HepG2 (cell line): ENCODE data around the gene ADAMTS4. TPM values are rescaled to one million over a fixed set of nuclear protein-coding genes. Genes with fewer than 3 reads are reported as not detected.

Source experiments
- ATF1 ChIP-seq: IDR thresholded peaks from 2 replicates; pipeline ENCODE4 v1.6.1; 2016; ENCODE audit warnings: mild to moderate bottlenecking, control low read depth
- CBFB ChIP-seq: sonication (generic); formaldehyde crosslinking; IDR thresholded peaks from 2 replicates; pipeline ENCODE4 v1.4.0; 2020; ENCODE audit warnings: missing genetic modification reagents
- EP300 ChIP-seq, 3 experiments: sonication (generic) in 1 of 3; formaldehyde crosslinking in 1 of 3; IDR thresholded peaks; 2 replicates each; pipeline versions ENCODE4 v1.5.1 to v1.6.1; 2011 to 2020; ENCODE audit warnings: low read depth in 2 of 3, low read length in 2 of 3, borderline replicate concordance in 1 of 3, improper control_type of control experiment in 1 of 3, mild to moderate bottlenecking in 1 of 3, missing genetic modification reagents in 1 of 3, moderate library complexity in 1 of 3
- HNRNPH1 ChIP-seq: fragments of 200-400 bp; formaldehyde crosslinking; optimal IDR thresholded peaks from 2 replicates; pipeline ENCODE3; 2017; ENCODE audit warnings: mild to moderate bottlenecking, low read depth, low read length
- MEIS1 ChIP-seq: sonication (generic); formaldehyde crosslinking; IDR thresholded peaks from 2 replicates; pipeline ENCODE4 v1.9.0; 2021; ENCODE audit warnings: mild to moderate bottlenecking, missing genetic modification reagents, moderate library complexity, borderline replicate concordance
- PCBP2 ChIP-seq: fragments of 200-400 bp; formaldehyde crosslinking; optimal IDR thresholded peaks from 2 replicates; pipeline ENCODE3; 2018; ENCODE audit warnings: low read length, low read depth; ENCODE audit not compliant: poor library complexity, severe bottlenecking
- STAT5B ChIP-seq: sonication (generic); formaldehyde crosslinking; IDR thresholded peaks from 2 replicates; pipeline ENCODE4 v1.4.0; 2020; ENCODE audit warnings: missing genetic modification reagents
- ZNF230 ChIP-seq: sonication (generic); formaldehyde crosslinking; IDR thresholded peaks from 2 replicates; pipeline ENCODE4 v1.4.0; 2020; ENCODE audit warnings: mild to moderate bottlenecking, missing genetic modification reagents
- polyA plus RNA-seq, 8 experiments: library from polyadenylated mRNA; depleted of rRNA in 3 of 8; stranded (reverse) in 7 of 8; unstranded in 1 of 8; fragments of >200 nt; fragmentation: Illumina TruSeq in 4 of 8; extraction: Trizol in 4 of 8; gene quantifications; 2 replicates each; pipeline versions ENCODE4 v1.2.1 to v1.2.3, GENCODE V29; 2011 to 2016; ENCODE audit warnings: low read depth in 4 of 8, missing spikeins in 1 of 8, mixed read lengths in 1 of 8; ENCODE audit not compliant: insufficient read depth in 1 of 8
- total RNA-seq, 5 experiments: library from RNA; depleted of rRNA; stranded (reverse); fragments of >200 nt; fragmentation: Illumina TruSeq; extraction: Trizol; gene quantifications; 2 replicates each; pipeline ENCODE4 v1.2.3, GENCODE V29; 2016; ENCODE audit warnings: low read depth in 1 of 5
- TF ChIP-seq, protein P1 (sequence below): sonication (generic); formaldehyde crosslinking; IDR thresholded peaks from 2 replicates; pipeline ENCODE4 v1.5.0; 2020; ENCODE audit warnings: mild to moderate bottlenecking, missing genetic modification reagents, borderline replicate concordance
- TF ChIP-seq, protein P2 (sequence below): sonication (generic); formaldehyde crosslinking; IDR thresholded peaks from 2 replicates; pipeline ENCODE4 v1.4.0; 2020; ENCODE audit warnings: missing genetic modification reagents, borderline replicate concordance

ADAMTS4 gene
- total and polyA plus RNA-seq, 2 of the 13 experiments (the other 11 are each of a cell fraction or from before 2014, with no cell fraction given), result 0.51 to 1.7 TPM

DNA sequence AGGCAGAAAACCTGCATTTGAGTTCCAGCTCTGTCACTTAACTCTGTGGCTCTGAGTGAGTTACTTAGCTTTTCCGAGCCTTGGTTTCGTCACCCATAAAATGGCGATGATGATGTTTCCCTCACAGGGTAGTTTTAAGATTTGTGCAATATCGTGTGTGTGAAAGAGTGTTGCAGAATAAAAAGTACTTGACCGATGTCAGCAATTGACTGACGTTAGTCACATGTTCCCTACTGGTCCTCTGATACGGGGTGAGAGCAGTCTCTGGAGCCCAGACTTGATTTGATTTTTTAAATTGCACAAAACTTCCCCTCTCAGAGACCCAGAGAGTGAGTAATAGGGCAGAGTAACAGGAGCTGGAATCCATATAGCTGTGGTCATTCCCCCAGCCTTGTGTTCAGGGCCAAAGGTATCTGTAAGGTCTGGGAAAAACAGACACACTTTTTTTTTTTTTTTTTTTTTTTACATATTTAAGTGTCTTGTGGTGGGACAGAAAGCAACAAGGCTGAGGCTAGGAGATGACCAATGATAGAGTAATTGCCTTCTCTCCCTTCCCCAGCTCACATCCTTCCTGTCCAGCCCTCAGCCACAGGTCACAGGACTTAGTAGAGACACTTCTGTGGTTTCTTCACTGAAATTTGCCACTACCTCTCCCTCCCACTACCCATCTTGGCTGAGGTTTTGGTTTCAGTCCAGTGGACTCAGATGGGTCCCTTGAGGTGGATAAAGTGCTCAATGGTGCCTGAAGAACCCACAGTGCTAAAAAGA, 18.3 kb upstream of the ADAMTS4 start (continued):
- no peak for TF ChIP-seq MEIS1 (CRISPR knock-in tag)
- no peak for TF ChIP-seq CBFB
- no peak for TF ChIP-seq ZNF230 (CRISPR knock-in tag)
- TF ChIP-seq HNRNPH1, result no peak
- TF ChIP-seq, protein P1, sequence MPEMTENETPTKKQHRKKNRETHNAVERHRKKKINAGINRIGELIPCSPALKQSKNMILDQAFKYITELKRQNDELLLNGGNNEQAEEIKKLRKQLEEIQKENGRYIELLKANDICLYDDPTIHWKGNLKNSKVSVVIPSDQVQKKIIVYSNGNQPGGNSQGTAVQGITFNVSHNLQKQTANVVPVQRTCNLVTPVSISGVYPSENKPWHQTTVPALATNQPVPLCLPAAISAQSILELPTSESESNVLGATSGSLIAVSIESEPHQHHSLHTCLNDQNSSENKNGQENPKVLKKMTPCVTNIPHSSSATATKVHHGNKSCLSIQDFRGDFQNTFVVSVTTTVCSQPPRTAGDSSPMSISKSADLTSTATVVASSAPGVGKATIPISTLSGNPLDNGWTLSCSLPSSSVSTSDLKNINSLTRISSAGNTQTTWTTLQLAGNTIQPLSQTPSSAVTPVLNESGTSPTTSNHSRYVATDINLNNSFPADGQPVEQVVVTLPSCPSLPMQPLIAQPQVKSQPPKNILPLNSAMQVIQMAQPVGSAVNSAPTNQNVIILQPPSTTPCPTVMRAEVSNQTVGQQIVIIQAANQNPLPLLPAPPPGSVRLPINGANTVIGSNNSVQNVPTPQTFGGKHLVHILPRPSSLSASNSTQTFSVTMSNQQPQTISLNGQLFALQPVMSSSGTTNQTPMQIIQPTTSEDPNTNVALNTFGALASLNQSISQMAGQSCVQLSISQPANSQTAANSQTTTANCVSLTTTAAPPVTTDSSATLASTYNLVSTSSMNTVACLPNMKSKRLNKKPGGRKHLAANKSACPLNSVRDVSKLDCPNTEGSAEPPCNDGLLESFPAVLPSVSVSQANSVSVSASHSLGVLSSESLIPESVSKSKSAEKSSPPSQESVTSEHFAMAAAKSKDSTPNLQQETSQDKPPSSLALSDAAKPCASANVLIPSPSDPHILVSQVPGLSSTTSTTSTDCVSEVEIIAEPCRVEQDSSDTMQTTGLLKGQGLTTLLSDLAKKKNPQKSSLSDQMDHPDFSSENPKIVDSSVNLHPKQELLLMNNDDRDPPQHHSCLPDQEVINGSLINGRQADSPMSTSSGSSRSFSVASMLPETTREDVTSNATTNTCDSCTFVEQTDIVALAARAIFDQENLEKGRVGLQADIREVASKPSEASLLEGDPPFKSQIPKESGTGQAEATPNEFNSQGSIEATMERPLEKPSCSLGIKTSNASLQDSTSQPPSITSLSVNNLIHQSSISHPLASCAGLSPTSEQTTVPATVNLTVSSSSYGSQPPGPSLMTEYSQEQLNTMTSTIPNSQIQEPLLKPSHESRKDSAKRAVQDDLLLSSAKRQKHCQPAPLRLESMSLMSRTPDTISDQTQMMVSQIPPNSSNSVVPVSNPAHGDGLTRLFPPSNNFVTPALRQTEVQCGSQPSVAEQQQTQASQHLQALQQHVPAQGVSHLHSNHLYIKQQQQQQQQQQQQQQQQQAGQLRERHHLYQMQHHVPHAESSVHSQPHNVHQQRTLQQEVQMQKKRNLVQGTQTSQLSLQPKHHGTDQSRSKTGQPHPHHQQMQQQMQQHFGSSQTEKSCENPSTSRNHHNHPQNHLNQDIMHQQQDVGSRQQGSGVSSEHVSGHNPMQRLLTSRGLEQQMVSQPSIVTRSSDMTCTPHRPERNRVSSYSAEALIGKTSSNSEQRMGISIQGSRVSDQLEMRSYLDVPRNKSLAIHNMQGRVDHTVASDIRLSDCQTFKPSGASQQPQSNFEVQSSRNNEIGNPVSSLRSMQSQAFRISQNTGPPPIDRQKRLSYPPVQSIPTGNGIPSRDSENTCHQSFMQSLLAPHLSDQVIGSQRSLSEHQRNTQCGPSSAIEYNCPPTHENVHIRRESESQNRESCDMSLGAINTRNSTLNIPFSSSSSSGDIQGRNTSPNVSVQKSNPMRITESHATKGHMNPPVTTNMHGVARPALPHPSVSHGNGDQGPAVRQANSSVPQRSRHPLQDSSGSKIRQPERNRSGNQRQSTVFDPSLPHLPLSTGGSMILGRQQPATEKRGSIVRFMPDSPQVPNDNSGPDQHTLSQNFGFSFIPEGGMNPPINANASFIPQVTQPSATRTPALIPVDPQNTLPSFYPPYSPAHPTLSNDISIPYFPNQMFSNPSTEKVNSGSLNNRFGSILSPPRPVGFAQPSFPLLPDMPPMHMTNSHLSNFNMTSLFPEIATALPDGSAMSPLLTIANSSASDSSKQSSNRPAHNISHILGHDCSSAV (CRISPR knock-in tag), result no peak
- TF ChIP-seq EP300 (IDR thresholded peaks at IDR 0.05; ENCODE audit: low read depth in 2 of 2, low read length in 2 of 2), result 0 out of 4 replicates have a peak, but pooled peaks of 1 of the 2 experiments have one; percentile 16
- no peak for TF ChIP-seq EP300 (CRISPR knock-in tag; IDR thresholded peaks at IDR 0.05; ENCODE audit: borderline replicate concordance)
- no peak for TF ChIP-seq ATF1 (CRISPR knock-in tag)
- no peak for TF ChIP-seq STAT5B (CRISPR knock-in tag)
- TF ChIP-seq, protein P2, sequence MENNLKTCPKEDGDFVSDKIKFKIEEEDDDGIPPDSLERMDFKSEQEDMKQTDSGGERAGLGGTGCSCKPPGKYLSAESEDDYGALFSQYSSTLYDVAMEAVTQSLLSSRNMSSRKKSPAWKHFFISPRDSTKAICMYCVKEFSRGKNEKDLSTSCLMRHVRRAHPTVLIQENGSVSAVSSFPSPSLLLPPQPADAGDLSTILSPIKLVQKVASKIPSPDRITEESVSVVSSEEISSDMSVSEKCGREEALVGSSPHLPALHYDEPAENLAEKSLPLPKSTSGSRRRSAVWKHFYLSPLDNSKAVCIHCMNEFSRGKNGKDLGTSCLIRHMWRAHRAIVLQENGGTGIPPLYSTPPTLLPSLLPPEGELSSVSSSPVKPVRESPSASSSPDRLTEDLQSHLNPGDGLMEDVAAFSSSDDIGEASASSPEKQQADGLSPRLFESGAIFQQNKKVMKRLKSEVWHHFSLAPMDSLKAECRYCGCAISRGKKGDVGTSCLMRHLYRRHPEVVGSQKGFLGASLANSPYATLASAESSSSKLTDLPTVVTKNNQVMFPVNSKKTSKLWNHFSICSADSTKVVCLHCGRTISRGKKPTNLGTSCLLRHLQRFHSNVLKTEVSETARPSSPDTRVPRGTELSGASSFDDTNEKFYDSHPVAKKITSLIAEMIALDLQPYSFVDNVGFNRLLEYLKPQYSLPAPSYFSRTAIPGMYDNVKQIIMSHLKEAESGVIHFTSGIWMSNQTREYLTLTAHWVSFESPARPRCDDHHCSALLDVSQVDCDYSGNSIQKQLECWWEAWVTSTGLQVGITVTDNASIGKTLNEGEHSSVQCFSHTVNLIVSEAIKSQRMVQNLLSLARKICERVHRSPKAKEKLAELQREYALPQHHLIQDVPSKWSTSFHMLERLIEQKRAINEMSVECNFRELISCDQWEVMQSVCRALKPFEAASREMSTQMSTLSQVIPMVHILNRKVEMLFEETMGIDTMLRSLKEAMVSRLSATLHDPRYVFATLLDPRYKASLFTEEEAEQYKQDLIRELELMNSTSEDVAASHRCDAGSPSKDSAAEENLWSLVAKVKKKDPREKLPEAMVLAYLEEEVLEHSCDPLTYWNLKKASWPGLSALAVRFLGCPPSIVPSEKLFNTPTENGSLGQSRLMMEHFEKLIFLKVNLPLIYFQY, result no peak
- TF ChIP-seq PCBP2, result no peak
- TF ChIP-seq, all 625 proteins: peak for 17
